GM18909 (cell line): Measurements from ENCODE around the gene ADAMTSL2.

Experiments used
- ATAC-seq: cut with Tn5 transposase; IDR thresholded peaks from one replicate; pipeline ENCODE4 v1.9.1; 2021; ENCODE audit warnings: mild to moderate bottlenecking; ENCODE audit not compliant: unreplicated experiment, poor library complexity

Gene ADAMTSL2

DNA sequence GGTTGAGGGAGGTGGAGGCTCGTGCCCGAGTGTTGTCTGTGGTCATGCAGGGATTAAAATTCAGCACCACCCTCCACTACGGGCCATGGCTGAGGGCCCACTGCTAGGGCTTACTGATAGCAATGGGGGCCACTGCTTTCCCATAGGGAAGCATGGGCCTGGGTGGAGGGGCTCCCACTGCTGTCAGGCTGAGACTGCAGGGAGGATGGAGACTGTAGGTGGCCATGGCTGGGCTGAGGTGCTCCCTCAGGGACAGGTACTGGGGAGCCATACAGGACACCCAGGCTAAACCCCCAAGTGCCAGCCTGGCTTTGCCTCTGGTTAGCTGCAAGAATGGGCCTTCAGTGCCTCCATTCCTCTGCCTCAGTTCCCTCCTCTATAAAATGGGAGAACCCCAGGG, 48.6 kb downstream of the ADAMTSL2 start:
- ATAC-seq: no peak

DNA sequence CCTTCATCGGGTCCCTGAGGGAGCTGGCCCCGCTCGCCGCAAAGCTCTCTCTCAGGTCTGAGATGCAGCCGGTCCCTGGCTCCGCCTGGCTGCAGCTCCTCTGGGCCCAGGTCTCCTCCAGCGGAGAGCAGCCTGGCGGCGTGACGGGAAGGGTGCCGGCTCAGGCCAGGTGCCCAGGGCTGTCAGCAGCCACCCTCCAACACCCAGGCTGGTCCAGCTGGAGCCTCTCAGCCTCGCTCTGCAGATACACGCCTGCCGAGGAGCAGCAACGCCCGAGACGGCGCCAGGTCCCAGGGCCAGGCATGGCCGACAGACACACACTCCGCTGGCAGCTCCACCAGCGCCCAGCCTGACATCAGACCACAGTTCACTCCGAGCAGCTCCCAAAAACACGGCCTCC, 49.1 kb downstream of the ADAMTSL2 start:
- ATAC-seq: no peak

DNA sequence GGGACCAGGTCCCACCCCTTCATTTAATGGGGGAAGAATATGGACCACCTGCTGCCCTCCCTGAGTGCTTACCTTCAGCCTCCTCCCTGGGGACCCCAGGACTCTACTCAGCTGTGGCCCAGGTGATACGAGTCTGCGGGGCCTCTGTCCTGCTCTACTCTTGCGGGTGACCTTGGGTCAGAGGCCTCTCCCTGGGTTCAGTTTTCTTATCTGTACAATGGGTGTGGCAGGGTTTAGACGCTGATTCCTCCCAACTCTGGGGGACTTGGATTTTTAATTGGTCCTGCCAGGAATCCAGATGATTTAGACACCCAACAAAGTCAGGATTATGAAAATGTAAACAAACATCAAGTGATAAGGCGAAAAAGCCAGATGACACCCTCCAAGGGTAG, 49.7 kb downstream of the ADAMTSL2 start:
- no peak for ATAC-seq

DNA sequence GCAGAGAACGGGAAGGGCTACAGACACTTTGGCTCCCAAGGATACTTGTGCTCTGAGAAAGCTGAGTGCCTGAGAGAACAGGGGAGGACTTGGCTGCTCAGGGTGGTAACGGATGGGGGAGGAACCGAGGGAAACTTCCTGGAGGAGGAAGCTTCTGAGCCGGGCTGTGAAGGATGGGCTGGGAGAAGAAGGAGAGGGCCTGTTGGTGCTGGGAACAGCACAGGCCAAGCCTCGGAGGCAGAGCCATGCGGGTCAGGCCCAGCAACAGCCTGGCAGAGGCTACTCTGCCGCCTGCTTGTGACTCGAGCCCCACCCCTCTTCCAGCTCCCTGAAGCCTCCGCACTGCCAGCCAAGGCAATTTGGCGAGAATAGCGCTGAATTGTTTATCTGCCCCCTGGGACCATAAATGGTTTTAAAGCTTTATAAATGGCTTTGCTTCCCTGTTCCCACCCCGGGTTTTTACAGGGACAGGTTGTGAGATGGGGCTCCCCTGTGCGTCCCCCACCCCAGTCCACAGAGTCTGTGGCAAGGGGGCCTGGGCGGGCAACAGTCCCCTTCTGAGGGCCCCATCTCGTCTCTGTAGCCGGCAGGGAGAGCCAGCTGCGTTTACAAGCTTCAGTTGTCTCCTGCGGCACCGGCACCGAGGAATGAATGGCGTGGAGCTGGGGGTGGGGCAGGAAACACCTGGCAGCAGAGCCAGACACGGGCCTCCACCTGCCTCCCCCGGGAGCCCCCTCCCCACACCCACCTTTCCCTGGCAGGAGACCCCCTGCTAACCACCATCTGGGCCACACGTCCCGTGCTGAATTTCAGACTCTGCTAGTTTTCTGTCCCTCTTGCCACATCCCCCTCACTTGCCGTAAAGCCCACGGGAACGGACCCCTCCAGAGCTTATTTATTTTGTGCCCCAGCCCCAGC, 50.3 kb downstream of the ADAMTSL2 start:
- no peak for ATAC-seq

DNA sequence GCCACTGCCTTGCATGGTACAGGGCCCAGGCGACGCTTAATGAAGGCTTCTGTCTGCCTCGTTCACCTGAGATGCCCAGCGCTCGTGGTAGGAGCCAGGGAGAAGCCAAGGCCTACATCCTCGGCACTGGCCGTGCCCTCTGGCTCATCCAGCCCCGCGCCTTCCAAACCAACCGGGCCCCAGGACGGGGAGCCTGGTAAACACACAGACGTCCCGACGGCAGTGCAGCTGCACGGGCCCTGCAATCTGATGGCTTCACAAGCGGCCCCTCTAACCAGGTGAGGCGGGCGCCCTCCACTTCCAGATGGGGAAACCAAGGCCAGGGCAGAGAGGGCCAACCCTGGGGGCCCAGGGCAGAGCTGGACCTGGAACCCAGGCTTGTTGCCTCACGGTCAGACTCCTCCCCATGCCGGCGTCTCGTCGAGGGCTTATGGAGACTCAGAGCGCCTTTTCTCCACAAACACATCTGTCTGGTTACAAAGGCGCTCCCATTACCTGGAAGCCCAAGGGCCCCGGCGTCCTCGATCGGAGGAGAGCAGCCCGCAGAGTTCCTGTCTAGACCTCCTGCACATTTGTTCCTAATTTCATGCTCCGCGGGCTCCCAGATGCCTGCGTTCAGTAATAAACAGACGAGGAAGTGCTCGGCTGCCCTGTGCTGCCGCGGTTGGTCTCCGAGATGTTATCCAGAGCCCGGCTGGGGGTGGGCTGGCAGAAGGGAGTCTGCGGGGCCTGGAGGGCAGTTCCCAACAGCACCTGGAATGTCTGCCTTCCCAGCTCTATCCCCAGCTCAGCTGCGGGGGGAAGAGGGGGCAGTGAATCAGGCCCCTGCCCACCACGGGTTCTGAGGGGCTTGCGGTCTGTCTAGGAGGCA, 51.2 kb downstream of the ADAMTSL2 start:
- ATAC-seq: no peak

DNA sequence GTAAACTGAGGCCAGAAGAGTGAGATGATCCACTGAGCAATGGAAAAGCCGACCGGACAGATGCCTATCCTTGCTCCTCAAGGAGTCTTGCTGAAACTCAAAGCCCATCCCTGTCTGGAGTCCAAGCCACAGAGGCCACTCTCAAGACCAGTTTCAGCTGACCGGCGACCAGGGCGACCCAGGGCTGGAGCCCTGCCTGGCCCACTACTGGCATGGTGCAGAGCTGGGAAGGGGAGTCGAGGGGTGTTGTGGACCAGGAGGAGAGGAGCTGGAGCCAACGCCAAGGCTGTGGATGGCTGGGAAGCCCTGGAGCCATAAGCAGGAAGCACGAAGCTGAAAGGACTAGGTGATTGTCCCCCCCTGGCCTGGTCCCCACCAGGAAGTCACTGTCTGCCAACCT, 52.5 kb downstream of the ADAMTSL2 start:
- no peak for ATAC-seq

DNA sequence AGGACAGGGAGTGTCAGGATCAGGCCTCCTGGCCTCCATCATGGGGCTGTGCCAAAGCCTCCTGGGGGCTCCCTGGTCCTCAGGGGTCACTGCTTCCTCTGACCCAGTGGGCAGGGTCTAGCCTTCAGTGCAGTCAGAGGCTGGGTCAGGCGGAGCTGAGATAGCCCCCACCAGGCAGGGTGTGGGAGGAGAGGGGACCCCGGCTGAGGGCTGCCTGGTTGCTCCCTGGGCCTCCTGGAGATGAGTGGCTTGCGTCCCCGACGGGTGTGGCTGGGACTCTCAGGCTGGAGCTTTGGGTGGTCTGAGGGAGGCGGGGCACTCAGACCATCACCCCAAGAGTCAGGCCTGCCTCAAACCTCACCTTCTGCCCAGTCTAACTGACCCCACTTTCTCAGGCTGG, 53.0 kb downstream of the ADAMTSL2 start:
- no peak for ATAC-seq

DNA sequence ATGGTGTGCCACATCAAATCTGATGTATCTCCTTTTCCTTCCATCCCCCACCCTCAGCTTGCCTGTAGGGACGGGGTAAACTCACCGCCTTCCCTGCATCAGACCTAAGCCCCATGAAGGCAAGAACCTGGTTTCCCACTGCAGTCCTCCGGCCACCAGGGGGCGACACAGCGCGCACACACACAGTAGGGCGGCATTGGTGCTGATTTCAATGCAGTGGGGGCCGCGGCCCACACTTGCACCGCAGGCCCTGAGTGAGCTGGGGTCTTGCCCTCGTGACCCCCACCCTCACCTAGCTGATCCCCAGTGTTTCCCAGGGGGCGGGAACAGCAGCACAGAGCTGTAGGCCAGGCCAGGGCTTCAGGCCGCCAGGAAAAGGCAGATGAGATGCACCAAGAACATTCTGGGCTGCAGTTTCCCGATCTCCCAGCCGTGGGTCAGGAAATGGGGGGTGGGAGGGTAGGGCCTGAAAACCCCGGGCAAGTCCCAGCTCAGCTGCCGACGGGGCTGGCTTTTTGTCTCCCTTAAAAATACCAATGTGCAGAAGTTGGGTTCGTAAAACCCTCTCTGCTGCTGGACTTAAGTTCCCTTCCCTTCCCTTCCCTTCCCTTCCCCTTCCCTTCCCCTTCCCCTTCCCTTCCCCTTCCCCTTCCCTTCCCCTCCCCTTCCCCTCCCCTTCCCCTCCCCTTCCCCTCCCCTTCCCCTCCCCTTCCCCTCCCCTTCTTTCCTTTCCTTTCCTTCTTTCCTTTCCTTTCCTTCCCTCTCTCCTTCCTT, 55.1 kb downstream of the ADAMTSL2 start:
- ATAC-seq: no peak

DNA sequence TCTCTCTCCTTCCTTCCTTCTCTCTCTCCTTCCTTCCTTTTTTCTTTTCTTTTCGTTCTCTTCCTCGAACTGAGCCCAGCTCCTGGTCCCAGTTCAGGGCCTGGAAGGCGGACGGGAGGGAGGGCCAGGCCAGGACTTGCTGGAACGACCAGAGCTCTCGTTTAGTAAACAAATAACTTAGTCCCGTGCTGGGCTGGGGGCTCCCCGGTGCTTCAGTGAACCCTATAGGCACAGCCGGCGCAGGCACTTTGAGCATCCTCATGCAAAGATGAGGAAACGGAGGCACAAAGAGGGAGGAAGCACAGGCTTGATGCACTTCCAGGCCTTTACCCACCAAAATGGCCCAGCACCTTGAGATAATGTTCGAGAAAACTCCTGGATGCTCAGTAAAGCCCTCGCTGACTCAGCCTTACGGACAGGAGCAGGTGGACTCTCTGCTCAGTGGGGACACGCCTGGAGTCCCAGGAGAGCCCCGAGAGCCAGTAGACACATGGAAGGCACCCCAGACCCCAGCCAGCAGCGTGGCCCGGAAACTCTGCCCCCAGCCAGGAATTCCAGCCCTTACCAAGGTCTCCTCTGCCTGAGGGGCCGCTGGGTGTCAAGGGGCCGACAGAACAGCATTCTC, 55.8 kb downstream of the ADAMTSL2 start:
- no peak for ATAC-seq

DNA sequence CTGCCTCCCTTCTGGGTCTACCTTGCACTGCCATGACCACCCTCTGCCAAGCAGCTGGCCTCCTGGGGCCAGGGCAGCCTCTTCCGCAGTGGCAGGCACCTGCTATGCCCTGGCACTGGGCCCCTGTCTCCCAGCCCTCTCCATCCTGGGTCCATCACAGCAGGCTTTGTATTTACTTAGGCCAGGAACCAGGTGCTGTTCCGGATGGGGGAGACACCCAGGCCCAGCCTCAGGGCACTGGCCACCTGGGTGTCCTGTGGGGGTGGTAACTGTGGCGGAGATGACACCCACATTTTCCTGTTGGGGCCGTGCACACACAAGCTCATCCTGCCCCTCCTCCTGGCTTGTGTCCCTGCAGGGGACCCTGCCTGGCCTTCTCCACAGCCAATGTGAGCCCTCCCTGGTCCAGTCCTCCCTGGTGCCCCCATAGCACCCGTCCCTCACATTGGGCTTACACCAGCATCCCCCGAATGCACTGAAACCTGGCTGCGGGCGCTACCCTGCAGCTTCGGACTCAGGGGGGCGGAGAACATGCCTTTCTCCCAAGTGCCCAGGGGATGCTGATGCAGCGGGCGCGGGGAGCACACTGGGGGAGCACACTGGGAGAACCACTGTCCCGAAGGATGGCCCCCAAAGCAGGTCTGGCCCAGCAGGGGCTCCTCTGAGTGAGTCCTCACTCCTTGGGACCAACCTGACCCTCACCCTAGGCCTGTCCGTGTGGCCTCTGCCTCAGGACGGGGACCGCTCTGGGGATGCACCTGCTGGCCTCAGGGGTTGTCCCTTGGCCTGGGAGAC, 56.8 kb downstream of the ADAMTSL2 start:
- ATAC-seq: no peak

DNA sequence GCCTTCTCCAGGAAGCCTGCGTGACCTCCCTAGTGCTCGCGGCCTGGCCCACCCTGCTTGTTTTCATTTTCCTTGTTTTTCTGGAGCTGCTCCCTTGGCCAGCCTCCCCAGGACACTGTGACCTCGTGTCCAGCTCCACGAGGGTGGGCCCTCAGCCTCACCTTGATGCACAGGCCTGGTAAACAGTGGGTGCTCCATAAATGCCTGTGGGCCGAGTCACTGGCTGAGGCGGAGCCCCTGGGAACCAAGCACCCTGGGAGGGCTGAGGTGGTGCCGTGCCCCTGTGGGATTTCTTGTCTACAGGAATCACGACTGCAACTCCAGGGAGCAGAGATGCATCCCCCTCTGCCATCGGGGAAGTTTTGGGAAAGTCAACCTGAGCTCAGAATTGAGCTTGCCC, 57.5 kb downstream of the ADAMTSL2 start:
- ATAC-seq: no peak

DNA sequence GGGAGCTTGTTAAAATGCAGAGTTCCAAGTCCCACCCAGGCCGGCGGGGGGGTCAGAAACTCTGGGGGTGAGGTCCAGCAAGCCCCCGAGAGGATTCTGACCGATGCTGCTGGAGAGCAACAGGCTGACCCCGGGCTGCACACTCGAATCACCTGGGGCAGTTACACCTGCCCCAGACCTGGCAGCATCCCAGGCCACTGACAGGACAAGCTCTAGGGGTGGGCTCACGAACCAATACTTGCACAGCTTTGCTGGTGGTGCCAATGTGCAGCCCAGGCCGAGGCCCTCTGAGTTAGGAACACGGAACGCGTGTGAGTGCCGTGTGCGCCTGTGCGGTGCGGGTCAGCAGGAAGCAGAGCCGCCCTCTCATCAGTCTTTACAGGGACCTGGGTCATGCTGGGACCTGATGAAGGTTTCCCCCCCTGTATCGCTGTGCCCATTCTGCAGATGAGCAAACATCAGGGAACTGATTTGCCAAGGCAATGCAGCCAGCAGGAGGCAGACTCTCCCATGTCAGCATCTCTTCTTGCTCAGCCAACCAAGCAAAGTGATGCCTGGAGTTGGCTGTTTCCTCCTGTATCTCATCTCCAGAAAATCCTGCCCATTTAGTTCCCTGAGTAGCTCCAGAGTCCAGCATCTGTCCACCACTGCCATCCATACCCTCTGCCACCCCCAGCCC, 58.4 kb downstream of the ADAMTSL2 start:
- ATAC-seq: no peak

DNA sequence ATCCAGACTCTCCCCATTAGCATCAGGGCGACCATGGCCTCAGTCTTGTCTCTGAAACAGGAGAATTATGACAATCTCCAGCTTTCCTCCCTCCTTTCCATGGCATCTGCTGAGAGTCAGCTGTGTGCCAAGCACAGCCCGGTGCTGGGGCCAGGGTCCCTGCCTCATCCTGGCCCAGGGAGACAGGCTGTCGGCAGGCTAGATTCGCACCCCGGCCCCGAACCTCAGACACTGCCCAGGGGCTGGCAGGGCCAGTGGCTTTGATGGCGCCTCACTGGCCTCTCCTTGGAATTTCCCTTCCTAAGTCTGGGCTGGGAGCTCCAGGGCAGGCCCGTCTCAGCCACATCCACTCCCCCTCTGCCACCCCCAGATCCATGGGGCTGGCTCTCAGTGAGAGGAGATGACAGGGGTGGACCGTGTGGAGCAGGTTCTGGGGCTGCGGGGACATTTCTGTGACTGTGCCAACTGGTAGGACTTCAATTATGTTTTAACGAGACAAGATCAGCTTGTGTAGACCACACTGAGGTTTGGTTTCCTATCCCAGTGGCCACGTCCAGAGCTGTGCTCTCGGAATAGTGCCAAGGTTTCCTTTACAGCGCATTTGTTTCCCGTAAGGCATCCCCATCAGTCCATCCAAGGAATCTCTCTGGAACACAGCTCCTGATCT, 59.2 kb downstream of the ADAMTSL2 start:
- ATAC-seq: no peak

DNA sequence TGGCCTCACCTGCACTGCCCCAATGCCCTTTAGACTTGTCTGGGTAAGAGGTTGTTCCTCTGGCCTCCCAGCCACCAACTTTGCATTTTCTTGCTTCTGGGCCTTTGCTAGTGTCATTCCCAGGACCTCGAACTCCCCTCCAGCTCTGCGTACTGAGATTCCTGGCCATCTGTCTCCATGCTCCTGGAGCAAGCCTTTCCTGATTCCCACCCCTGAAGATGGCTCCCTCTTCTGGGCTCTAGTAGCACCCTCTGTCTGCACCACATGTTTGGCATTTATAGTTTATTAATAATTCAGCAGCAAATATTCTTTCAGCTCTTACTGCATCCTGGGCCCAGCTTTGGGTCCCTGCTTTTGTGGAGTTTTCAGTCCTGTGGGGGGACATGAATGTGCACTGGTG, 59.8 kb downstream of the ADAMTSL2 start:
- no peak for ATAC-seq

DNA sequence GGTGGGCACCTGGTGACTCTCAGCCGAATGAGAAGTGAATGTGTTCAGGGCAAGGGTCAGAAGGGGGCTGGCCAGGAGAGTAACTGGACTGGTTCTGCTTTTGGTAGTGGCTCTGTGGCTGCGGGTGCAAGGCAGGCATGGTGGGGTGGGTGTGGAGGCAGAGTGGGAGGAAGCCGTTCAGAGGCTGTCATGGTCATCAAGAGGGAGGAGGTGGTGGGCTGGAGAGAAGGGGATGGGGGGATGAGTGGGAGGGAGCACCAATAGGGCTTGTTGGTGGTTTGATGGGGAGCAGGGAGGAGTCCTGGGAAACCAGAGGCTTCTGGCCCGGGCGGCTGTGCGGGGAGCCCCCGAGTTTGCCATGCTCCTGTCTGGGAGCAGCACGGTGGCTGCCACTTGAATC, 61.4 kb downstream of the ADAMTSL2 start:
- ATAC-seq: no peak

DNA sequence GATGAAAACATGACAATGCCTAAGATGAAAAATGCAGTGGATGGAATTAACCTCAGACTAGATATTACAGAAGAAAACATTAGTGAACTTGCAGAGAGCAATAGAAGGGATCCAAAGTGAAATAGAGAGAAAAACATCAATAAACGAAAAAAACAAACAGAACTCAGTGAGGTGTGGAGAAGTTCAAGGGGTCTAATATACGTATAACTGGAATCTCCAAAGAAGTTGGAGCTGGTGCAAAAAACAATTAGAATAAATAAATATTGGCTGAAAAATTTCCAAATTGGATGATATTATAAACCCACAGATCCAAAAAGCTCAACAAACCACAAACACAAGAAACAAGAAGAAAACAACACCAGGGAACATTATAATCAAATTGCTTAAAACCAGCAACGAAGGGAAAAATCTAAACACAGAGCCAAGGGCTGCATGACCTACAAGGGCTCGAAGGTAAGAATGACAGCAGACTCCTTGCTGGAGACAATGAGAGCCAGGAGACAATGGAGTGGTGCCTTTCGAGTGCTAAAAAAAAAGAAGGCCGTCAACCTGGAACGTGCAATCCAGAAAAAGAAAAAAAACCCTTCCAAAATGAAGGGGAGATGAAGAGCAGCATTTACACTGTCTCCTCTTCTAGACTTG, 62.9 kb downstream of the ADAMTSL2 start:
- ATAC-seq: no peak

DNA sequence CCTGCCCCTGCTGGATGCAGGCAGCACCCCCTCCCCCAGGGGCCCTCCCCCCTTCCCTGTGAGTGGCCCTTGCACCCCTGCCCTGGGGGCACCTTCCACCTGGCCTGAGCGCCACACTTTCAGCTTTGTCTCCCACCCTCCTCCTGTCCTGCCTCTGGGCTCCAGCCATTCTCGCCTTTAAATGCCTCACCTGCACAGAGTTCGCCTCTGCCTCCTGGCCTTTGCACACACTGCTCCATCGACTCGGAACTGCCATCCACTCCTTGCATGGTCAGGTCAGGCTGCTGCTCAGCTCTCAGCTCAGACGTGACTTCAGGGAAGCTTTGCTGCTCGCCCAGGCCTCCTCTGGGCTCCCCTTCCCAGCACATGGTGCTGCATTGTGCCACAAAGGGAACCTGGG, 64.5 kb downstream of the ADAMTSL2 start:
- no peak for ATAC-seq
